DND-41 (cell line): Measurements from ENCODE around the gene ARNT2.

Experiments used
- EZH2 ChIP-seq: IDR thresholded peaks from 3 replicates; pipeline ENCODE4 v1.6.1; 2012; ENCODE audit warnings: borderline replicate concordance, low read depth, mild to moderate bottlenecking, moderate library complexity, low read length, inconsistent platforms; ENCODE audit not compliant: severe bottlenecking
- TF ChIP-seq, protein P1 (sequence below): IDR thresholded peaks from 2 replicates; pipeline ENCODE4 v1.5.1; 2012; ENCODE audit warnings: borderline replicate concordance, low read length, moderate library complexity, mild to moderate bottlenecking; ENCODE audit not compliant: poor library complexity, severe bottlenecking; ENCODE audit errors: extremely low read depth

DNA sequence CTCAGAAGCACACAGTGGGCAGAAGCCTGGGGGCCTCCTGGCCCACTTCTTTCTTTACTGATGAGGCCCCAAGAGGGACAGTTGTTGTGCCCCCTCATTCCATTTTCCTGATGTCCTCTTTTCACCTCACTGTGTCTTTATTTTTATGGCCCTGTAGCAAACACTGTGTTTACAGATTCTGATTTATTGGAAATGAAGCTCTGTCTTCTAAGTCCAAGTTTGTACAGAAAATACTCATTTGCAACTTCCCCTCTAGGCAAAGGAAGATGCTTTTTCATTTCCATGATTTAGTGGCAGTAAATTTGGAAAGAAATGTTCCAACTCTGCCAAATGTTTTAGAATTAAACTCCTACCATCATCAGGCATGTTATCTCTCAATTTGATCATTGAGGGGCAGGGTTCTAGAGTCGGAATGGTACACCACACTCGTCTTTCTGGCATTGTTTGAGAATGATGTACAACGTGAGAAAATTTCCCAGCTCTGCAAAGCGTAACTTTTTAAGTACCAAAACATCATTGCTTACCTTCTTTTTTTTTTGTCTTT is 129.7 kb downstream of the ARNT2 start:
- TF ChIP-seq, protein P1, sequence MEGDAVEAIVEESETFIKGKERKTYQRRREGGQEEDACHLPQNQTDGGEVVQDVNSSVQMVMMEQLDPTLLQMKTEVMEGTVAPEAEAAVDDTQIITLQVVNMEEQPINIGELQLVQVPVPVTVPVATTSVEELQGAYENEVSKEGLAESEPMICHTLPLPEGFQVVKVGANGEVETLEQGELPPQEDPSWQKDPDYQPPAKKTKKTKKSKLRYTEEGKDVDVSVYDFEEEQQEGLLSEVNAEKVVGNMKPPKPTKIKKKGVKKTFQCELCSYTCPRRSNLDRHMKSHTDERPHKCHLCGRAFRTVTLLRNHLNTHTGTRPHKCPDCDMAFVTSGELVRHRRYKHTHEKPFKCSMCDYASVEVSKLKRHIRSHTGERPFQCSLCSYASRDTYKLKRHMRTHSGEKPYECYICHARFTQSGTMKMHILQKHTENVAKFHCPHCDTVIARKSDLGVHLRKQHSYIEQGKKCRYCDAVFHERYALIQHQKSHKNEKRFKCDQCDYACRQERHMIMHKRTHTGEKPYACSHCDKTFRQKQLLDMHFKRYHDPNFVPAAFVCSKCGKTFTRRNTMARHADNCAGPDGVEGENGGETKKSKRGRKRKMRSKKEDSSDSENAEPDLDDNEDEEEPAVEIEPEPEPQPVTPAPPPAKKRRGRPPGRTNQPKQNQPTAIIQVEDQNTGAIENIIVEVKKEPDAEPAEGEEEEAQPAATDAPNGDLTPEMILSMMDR, result no peak
- no peak for TF ChIP-seq EZH2
